HG02938 (cell line): Measurements from ENCODE around the gene LMTK2.

ENCODE experiments used
- ATAC-seq: cut with Tn5 transposase; IDR thresholded peaks from one replicate; pipeline ENCODE4 v1.9.1; 2021; ENCODE audit warnings: mild to moderate bottlenecking, moderate library complexity; ENCODE audit not compliant: unreplicated experiment

Gene LMTK2

DNA sequence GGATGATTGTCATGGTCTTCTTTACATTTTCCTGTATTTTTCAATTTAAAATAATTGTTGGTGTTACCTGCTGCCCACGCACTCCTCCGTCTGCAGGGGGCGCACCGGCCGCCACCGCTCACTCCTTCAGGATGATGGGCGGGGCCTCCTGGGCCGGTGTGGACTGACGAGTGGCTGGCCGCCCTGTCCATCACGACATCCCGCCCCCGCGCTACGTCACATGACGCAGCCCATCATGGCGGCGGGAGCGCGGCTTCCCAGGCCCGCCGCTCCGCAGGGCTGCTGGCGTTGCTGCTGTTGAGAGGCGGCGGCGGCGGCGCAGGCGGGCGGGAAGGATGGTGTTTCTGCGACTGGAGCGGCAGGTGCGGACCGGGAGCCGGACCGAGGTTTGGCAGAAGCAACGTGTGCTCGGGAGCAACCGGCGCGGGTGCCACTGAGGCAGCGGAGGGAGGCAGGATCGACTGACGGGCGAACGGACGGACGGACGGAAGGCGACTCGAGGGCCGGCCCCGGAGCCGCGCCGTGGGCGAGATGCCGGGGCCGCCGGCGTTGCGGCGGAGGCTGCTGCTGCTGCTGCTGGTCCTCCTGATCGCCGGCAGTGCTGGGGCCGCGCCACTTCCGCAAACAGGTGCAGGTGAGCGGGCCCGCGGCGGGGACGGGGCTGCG, at the start of gene LMTK2:
LMTK2 (plus strand) TSS at position 216 of the 666 bp plus-strand sequence; CDS start at position 532, 316 bp downstream.
- peak; percentile 99 for ATAC-seq

DNA sequence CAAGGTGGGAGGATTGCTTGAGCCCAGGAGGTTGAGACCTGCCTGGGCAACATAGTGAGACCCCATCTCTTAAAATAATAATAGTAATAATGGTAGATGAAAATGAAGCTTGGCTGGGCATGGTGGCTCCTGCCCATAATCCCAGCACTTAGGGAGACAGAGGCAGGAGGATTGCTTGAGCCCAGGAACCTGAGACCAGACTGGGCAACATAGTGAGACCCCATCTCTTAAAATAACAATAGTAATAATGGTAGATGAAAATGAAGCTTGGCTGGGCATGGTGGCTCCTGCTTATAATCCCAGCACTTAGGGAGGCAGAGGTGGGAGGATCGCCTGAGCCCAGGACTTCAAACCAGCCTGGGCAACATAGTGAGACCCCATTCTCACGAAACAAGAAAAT, 49.5 kb upstream of the LMTK2 start:
- ATAC-seq: no peak

DNA sequence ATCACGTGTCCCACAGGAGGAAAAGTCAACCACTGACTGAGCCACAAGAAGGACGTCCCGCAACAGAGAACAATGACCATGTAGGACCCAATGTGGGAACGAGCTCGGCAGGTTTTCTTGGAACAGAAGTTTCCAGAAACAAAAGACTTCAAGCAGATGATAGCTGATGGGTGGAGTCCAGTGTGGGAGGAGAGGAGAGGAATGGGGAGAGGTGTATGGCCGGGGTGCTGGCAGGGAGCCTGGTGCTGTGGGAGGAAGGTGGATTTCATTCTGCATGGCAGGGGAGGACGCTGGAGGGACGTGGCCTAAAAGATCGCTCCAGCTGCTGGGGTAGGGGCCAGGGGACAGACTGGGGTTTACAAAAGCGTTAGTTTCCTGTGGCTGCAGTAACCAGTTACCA, 48.5 kb upstream of the LMTK2 start:
- no peak for ATAC-seq

DNA sequence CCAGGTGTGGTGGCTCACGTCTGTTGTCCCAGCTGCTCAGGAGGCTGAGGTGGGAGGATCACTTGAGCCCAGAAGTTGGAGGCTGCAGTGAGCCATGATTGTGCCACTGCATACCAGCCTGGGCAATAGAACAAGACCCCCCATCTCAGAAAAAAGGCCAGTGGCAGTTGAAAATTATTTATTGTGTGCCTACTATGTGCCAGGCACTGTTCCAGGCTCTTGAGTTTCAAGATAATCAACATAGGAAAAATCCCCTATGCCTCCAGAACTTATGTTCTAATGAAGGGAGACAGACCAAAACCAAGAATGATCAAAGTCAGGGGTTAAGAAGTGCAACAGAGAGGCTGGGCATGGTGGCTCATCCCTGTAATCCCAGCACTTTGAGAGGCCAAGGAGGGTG, 42.4 kb upstream of the LMTK2 start:
- ATAC-seq: no peak

DNA sequence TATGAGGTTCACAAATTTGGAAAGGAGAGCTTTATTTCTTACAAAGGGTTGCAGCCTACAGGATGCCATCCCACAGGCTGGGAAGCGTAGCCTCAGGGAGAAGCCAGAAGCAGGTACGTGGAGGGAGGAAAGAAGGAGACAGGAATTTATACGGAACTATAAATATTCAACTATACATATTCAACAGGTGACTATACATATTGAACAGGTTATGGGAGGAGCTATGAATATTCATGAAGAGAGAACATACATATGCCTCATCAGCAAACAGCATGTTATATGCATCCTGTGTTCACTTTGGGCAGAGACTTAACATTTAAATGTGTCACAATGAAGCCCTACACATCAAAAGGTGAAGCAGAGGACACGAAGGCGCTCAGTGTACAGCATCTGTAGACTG, 40.5 kb upstream of the LMTK2 start:
- no peak for ATAC-seq

DNA sequence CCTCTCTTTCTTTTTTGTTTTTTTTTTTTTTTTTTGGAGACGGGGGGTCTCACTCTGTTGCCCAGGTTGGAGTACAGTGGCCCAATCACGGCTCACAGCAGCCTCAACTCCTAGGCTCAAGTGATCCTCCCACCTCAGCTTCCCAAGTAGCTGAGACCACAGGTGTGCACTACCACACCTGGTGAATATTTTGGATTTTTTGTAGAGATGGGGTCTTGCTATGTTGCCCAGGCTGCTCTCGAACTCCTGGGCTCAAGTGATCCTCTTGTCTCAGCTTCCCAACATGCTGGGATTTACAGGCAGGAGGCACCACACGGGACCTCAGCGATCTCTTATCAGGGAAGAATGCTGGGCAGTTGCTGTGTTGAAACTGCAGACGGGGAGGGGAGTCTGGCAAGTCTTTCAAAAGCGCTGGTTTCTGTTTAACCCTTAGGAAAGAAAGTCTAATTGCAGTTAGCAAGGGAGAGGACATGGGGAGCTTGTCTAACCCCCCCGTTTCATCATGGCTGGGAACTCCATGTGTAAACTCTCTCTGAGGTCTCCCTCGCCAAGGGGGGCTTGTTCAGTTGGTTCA, 39.6 kb upstream of the LMTK2 start:
- no peak for ATAC-seq

DNA sequence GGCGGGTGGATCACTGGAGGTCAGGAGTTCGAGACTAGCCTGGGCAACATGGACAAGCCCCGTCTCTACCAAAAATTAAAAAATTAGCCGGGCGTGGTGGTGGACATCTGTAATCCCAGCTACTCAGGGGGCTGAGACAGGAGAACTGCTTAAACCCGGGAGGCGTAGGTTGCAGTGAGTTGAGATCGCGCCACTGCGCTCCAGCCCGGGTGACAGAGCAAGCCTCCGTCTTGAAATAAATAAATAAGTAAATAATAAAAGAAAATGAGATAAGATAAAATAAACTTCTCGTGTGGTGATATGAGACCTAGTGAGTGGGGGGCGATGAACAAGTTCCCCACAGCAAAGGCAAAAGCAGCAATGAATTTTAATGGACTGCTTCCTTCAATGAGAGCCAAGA, 33.6 kb upstream of the LMTK2 start:
- no peak for ATAC-seq

DNA sequence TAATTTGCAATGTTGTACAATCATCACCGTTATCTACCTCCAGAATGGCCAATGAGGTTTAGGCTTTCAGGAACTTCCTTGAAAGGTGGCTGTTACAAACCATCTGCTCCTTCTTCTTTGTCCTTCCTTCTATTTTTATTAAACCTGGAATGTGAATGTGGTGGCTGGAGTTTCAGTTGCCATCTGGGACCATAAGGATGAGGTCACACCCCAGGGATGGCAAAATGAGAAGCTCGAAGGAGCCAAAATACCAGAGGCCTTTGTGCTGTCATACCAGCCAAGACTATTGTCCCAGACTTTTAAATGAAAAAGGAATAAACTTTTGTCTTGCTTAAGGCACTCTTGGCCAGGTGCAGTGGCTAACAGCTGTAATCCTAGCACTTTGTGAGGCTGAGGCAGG, 30.9 kb upstream of the LMTK2 start:
- ATAC-seq: no peak

DNA sequence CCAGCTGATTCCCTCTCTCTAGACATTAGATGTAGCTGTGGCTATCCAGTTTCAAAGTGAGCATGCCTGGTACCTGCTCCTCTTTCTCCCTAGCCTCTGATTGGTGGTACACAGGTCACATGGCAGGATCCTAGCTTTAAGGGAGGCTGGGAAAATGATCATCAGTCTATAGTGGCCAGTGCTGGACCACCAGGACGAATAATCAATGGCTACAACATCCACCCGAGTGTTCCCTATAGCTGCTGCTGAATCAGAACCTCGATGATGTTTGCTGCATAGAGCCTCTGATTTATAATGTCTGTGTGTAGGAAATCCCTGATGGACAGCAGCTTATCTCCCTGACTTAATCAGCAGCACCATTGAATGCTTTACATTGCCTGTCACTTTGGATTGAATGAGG, 28.9 kb upstream of the LMTK2 start:
- no peak for ATAC-seq

DNA sequence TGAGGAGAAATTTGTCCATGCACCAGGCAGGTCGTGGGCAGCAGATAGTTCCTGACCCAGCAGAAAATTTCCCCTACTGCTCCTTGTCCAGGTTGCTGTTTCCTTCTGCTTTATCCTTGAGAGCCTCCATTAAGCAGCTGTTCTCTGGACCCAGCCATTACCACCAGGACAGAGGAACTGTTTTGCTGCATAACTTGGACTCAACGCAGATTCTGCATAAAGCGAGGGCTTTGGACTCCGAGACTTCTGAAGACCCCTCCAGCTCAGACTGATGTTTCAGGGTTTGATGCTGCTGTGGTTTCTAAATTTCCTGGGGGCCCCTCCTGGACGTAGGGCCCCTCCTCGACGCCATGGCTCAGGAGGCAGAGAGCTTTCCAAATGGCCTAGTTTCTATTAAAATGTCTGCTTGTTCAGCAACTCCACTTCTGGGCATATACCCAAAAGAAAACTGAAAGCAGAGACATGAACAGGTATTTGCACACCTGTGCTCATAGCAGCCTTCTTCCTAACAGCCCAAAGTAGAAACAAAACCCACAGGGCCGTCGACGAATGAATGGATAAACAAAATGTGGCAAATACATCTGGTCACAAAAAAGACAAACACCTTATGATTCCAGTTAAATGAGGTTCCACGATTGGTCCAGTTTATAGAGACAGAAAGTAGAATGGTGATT, 28.3 kb upstream of the LMTK2 start:
- no peak for ATAC-seq

DNA sequence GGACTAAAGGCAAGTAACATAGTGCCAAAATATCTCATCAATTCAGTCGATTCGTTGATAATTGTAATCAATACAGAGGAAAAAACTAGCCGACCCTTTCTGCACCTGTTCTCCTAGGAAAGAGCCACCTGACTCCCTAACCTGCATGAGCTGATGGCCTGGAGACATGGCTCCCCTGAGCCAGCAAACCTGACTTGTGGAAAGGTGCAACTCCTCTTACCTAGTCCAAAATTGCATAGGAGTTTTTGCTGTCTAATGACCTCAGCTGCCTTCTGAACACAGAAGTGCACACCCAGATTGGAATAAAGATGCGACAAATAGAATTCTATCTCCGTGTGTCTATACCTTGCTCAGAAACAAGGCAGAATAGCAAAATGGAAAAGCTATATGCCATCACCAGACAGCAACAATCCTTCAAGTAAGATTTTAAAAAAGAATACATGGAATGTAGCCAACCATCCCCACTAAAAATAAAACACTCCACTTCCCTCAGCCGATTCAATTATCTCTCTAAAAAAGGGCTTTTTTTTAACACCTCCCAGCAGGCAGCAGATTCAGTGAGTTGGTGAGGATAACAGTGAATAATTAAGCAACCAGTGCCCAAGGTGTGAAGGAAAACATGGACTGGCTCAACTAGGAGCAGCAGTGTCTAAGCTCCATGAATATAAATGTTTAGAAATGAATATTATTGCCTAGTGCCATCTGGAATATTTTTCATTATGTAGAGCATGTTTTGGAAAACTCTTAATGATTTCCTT, 26.6 kb upstream of the LMTK2 start:
- ATAC-seq: no peak

DNA sequence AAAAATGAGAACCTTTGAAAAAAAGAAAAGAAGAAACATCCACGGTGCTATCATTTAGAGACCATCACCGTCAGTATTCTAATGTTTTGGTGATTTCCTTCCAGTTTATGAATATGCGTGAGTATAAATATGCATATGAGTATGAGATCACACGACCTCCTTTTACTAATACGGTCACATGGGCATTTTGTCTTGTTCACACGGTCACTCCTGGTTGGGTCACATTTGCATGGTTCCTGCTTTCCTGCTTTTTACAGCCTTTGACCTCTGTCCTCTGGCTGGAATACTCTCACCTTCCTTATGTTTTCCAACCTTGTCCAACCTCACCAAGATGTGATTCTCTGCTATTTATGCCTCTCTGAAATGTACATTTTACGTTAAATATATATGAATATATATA, 25.3 kb upstream of the LMTK2 start:
- ATAC-seq: no peak

DNA sequence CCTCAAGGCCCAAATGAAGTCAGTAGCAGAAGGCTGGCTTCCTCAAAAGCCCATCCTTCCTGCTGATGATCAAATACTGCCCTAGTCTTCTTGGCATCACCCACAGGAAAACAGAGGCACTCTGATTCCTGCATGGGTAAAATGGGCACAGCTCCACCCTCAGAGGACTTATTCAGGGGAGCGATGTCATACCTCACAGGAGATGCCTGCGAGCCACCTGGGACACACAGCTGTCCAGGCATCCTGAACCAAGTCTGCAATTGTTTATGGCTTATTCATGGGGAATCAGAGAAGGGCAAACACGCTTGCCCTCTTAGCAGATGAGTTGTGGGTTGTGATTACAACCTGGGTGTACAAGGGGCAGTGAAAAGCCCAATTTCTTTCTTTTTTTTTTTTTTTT, 22.0 kb upstream of the LMTK2 start:
- no peak for ATAC-seq

DNA sequence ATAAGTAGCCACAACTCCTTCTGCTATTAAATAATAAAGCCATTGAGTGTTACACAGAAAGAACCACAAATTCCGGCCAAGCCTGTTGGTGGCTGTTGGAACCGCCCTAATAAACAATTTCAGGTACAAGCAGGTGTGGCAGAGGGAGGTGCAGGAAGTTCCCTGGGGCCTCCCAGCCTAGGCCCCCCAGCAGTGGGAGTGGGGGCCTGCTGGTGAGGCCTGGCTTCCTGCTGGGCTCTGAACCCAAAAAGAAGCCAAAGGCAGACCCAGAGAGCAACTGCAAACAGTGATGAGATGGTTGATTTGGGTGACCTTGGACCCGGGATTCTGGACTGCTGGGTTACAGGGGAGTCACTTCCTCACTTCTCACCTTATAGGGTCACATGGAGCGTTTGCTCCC, 21.0 kb upstream of the LMTK2 start:
- no peak for ATAC-seq

DNA sequence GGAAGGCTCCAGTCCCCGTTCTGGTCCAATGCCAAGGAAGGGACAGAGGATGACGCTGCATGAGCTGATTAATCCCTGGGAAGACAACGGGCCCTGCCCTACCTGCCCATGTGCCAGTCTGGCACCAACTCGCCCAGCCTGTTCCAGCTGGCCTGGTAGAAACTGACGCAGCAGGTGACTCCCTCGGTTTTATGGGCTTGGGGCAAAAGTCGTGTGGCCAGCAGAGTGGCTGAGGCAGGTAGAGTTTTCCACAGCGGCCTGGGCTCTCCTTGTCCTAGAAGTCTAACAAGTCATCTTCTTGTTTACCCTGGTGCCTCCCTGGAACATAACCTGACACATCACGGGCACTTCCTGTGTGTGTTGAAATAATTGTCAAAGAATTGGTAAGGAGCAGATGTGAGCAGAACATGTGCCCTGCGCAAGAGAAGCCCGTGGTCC, 20.4 kb upstream of the LMTK2 start:
- no peak for ATAC-seq

DNA sequence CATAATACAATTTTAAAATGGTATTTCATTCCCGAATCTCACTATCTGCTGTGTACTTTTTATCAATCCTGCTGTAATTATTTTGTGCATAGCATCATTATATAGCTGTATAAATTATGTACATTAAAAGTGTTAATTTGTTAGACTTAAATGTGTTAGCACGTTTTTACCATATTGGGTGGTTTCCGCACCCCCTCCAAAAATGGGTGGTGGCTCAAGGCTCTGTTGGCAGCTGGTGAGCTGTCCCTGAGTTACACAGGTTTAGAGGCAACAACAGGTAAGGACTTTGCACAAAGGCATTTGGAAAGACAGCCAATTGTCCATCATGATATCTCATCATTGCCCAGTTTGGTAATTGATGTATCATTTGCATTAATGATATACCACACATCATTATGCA, 18.6 kb upstream of the LMTK2 start:
- ATAC-seq: no peak

DNA sequence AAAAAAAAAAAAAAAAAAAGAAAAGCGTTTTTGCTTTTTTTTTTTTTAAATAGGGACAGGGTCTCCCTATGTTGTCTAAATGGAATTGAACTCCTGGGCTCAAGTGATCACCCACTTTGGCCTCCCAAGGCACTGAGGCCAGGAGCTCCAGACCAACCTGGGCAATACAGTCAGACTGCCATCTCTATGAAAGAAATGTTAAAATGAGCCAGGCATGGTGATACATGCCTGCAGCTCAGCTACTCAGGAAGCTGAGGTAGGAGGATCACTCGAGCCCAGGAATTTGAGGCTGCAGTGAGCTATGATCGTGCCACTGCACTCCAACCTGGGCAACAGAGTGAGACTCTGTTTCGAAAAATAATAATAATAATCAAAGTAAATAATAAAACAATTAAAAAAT, 16.5 kb upstream of the LMTK2 start:
- ATAC-seq: no peak

DNA sequence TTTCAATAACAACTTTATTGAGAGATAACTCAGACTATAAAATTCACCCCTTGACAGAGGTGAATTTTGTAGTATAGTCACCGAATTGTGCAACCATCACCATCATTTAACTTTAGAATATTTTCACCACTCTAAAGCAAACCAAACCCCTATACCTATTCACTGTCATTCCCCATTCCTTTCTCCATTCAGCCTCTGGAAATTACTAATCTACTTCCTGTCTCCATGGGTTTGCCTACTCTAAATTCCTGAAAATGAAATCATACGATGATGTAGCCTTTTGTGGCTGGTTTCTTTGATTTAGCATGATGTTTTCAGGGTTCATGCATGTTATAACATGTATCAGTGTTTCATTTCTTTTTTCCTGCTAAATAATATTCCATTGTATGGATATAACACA, 15.6 kb upstream of the LMTK2 start:
- ATAC-seq: no peak

DNA sequence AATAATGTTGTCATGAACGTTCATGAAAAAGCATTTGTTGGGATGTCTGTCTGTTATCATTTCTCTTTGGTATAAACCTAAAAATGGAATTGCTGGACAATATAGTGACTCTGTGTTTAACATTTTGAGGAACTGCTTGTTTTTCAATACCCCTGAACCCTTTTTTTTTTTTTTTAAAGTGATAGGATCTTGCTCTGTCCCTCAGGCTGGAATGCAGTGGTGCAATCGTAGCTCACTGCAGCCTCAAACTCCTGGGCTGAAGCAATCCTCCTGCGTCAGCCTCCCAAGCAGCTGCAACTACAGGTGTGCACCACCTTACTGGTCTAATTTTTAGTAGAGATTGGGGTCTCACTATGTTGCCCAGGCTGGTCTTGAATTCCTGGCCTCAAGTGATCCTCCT, 15.1 kb upstream of the LMTK2 start:
- no peak for ATAC-seq

DNA sequence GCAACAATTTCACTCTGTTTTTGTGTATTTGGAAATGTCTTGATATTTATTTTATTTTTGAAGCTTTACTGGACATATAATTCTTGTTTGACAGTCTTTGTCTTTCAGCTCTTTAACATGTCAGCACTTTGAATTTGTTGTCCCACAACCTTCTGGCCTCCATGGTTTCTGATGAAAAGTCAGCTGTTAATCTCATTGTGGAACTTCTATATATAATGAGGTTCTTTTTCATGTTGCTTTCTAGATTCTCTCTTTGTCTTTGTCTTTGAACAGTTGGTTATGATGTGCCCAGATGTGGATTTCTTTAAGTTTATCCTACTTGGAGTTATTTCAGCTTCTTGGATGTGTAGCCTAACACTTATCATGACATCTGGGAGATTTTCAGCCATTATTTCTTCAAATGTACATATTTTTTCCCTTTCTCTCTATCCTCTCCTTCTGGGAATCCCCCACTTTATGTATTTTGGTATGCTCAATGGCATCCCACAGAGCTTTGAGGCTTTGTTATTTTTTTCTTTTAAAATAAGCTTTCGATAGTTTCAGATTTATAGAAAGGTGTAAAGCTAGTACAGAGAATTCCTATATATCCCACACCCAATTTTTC, 9.5 kb upstream of the LMTK2 start:
- ATAC-seq: no peak

DNA sequence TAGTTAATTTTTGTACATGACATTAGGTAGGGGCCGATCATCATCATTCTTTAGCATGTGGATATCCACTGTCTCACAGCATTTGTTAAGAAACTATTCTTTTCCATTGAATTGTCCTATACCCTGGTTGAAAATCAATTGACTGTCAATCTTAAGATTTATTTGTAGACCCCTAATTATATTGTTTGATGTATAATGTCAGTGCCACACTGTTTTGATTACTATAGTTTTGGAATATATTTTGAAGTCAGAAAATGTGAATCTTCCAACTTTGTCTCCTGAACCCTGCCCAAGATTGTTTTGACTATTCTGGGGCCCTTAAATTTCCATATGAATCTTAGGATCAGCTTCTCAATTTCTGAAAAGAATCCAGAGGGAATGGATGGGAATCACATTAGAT, 6.6 kb upstream of the LMTK2 start:
- no peak for ATAC-seq
